Neural cell (in vitro differentiated cells): Measurements from ENCODE around the gene DOCK7. TPM values are rescaled to one million over a fixed set of nuclear protein-coding genes. Genes with fewer than 3 reads are reported as not detected.

ENCODE experiments used
- H2AFZ ChIP-seq: fragments of 200-600, 300-800 bp; sonication (generic), shearing (Covaris generic); 2 replicates; pipeline ENCODE4 v1.6.0; 2014; ENCODE audit warnings: low read depth, mild to moderate bottlenecking, antibody characterized with exemption, low read length, moderate library complexity
- H3F3A ChIP-seq: fragments of 200-600 bp; shearing (Covaris generic); 2 replicates; pipeline ENCODE4 v1.6.1; 2016; ENCODE audit warnings: mild to moderate bottlenecking, moderate library complexity, mixed read lengths, antibody characterized with exemption, low read length; ENCODE audit not compliant: insufficient read depth, poor library complexity, severe bottlenecking
- H3K27ac ChIP-seq: fragments of 200-600, 300-800 bp; sonication (generic), shearing (Covaris generic); 2 replicates; pipeline ENCODE4 v1.5.1; 2014; ENCODE audit warnings: mild to moderate bottlenecking, low read length, moderate library complexity
- H3K27me3 ChIP-seq: fragments of 300-800, 200-600 bp; sonication (generic), shearing (Covaris generic); 2 replicates; pipeline ENCODE4 v1.6.0; 2014; ENCODE audit warnings: mild to moderate bottlenecking, low read depth, low read length, moderate library complexity; ENCODE audit not compliant: insufficient read depth
- H3K36me3 ChIP-seq: fragments of 300-800, 200-600 bp; sonication (generic), shearing (Covaris generic); 2 replicates; pipeline ENCODE4 v1.5.1; 2014; ENCODE audit warnings: mild to moderate bottlenecking, antibody characterized with exemption, low read length, moderate library complexity; ENCODE audit not compliant: insufficient read depth
- H3K4me2 ChIP-seq: fragments of 300-800, 200-600 bp; sonication (generic), shearing (Covaris generic); 2 replicates; pipeline ENCODE4 v1.6.0; 2014; ENCODE audit warnings: mild to moderate bottlenecking, low read length
- H3K4me3 ChIP-seq: fragments of 300-800, 200-600 bp; sonication (generic), shearing (Covaris generic); 2 replicates; pipeline ENCODE4 v1.5.1; 2014; ENCODE audit warnings: mild to moderate bottlenecking, low read length, moderate library complexity
- H3K79me2 ChIP-seq: fragments of 200-600 bp; shearing (Covaris generic); replicated peaks from 2 replicates; pipeline ENCODE4 v1.6.0; 2014; ENCODE audit warnings: mild to moderate bottlenecking, low read length, moderate library complexity; ENCODE audit not compliant: insufficient read depth
- H3K9ac ChIP-seq: fragments of 300-800, 200-600 bp; sonication (generic), shearing (Covaris generic); 2 replicates; pipeline ENCODE4 v1.6.1; 2016; ENCODE audit warnings: mild to moderate bottlenecking, low read length, mixed read lengths
- H3K9me2 ChIP-seq: fragments of 200-600 bp; shearing (Covaris generic); 2 replicates; pipeline ENCODE4 v1.6.1; 2016; ENCODE audit warnings: mild to moderate bottlenecking, low read length, mixed read lengths; ENCODE audit not compliant: insufficient read depth
- H3K9me3 ChIP-seq: fragments of 200-600, 300-800 bp; sonication (generic), shearing (Covaris generic); 2 replicates; pipeline ENCODE4 v1.6.1; 2016; ENCODE audit warnings: mild to moderate bottlenecking, mixed run types, low read length, moderate library complexity, mixed read lengths
- H4K20me1 ChIP-seq: fragments of 200-600 bp; shearing (Covaris generic); 2 replicates; pipeline ENCODE4 v1.6.1; 2016; ENCODE audit warnings: mild to moderate bottlenecking, mixed run types; ENCODE audit not compliant: insufficient read depth
- CTCF ChIP-seq: fragments of 450-650 bp; IDR thresholded peaks from 2 replicates; pipeline ENCODE4 v1.5.1; 2014; ENCODE audit warnings: antibody characterized with exemption, mild to moderate bottlenecking, moderate library complexity; ENCODE audit not compliant: poor library complexity, severe bottlenecking
- EP300 ChIP-seq: fragments of 450-650 bp; conservative IDR thresholded peaks from 2 replicates; pipeline ENCODE4 v1.6.1; 2014; ENCODE audit warnings: antibody characterized with exemption, mild to moderate bottlenecking, moderate library complexity; ENCODE audit not compliant: poor library complexity, severe bottlenecking
- EZH2 ChIP-seq: fragments of 200-600, 300-800 bp; shearing (Covaris generic), sonication (generic); IDR thresholded peaks from 2 replicates; pipeline ENCODE4 v1.6.1; 2014; ENCODE audit warnings: antibody characterized with exemption, low read length, borderline replicate concordance, mild to moderate bottlenecking; ENCODE audit not compliant: insufficient read depth, poor library complexity, severe bottlenecking
- MXI1 ChIP-seq: fragments of 450-650 bp; conservative IDR thresholded peaks from 2 replicates; pipeline ENCODE4 v1.6.1; 2014; ENCODE audit warnings: antibody characterized with exemption, mild to moderate bottlenecking; ENCODE audit not compliant: poor library complexity, severe bottlenecking
- POLR2AphosphoS5 ChIP-seq: IDR thresholded peaks from 2 replicates; pipeline ENCODE4 v1.6.1; 2012
- RAD21 ChIP-seq: fragments of 450-650 bp; conservative IDR thresholded peaks from 2 replicates; pipeline ENCODE4 v1.6.1; 2014; ENCODE audit warnings: antibody characterized with exemption, mild to moderate bottlenecking, moderate library complexity
- REST ChIP-seq: IDR thresholded peaks from 2 replicates; pipeline ENCODE4 v1.6.1; 2012; ENCODE audit warnings: borderline replicate concordance
- SMC3 ChIP-seq: fragments of 450-650 bp; conservative IDR thresholded peaks from 2 replicates; pipeline ENCODE4 v1.6.1; 2014; ENCODE audit warnings: antibody characterized with exemption, mild to moderate bottlenecking, moderate library complexity; ENCODE audit not compliant: poor library complexity
- TAF1 ChIP-seq: IDR thresholded peaks from 2 replicates; pipeline ENCODE4 v1.6.1; 2012; ENCODE audit warnings: low read depth
- polyA plus RNA-seq: library from polyadenylated mRNA; depleted of rRNA; stranded (reverse); fragments of >200 nt; gene quantifications from 2 replicates; pipeline ENCODE4 v1.2.3, GENCODE V29; 2014

The DOCK7 gene
- polyA plus RNA-seq, 1 donor from 2014 or later, result 129 TPM

GRCh38 chr1:62691062-62691844 lies 3.1 kb upstream of the DOCK7 start:
- Histone ChIP-seq H3K27me3 (no peaks in the 10 kb centered on the region), H4K20me1 (no peaks in the 10 kb centered on the region), H3K36me3 (no peaks in the 10 kb centered on the region), H3K27ac (no peak overlapping the region), H3K9me3 (no peaks in the 10 kb centered on the region), H2AFZ (no peak overlapping the region), H3K4me3 (peak overlapping the region; percentile 78), H3K4me2 (no peak overlapping the region), H3K9ac (no peak overlapping the region), H3K9me2 (no peaks in the 10 kb centered on the region), H3F3A (peaks cover 8% of the 10 kb centered on the region), H3K79me2 (peaks cover 27% of the 10 kb centered on the region)
- no peak for TF ChIP-seq EZH2
- no peak for TF ChIP-seq SMC3
- TF ChIP-seq CTCF, result no peak
- no peak for TF ChIP-seq POLR2AphosphoS5
- TF ChIP-seq REST, result no peak
- TF ChIP-seq RAD21, result no peak
- no peak for TF ChIP-seq MXI1
- TF ChIP-seq EP300, result no peak
- no peak for TF ChIP-seq TAF1

GRCh38 chr1:62689524-62689923 lies 1.3 kb upstream of the DOCK7 start:
- Histone ChIP-seq H3K9me3 (no peaks in the 10 kb centered on the region), H3F3A (peaks cover 8% of the 10 kb centered on the region), H4K20me1 (no peaks in the 10 kb centered on the region), H3K27me3 (no peaks in the 10 kb centered on the region), H3K9ac (peak overlapping the region; percentile 14), H3K4me3 (peak overlapping the region; percentile 78), H3K4me2 (peak overlapping the region; percentile 70), H3K36me3 (no peaks in the 10 kb centered on the region), H3K9me2 (no peaks in the 10 kb centered on the region), H3K79me2 (peaks cover 42% of the 10 kb centered on the region), H3K27ac (no peak overlapping the region), H2AFZ (no peak overlapping the region)
- no peak for TF ChIP-seq SMC3
